Gastrocnemius medialis (tissue), 4 donors: ENCODE results near the gene KRTDAP. TPM values are rescaled to one million over a fixed set of nuclear protein-coding genes. Genes with fewer than 3 reads are reported as not detected.
"Not testable (repeated sequence)": the region's sequence is repeated elsewhere in the genome, so short reads cannot be mapped to it uniquely, and the experiment has no call there.

Experiments used
- ATAC-seq, 2 donors: fragments of 150-250 bp; one replicate each; pipeline ENCODE4 v1.9.1; 2016
- DNase-seq, 2 donors: peaks; one replicate each; pipeline ENCODE4 v3.0.0-alpha.2; 2019
- H3K27ac ChIP-seq, 4 donors: fragments of 200-600 bp; sonication (generic); 1 replicate in 1 of 4; 2 replicates in 3 of 4; pipeline ENCODE4 v1.5.1; 2016 to 2018; ENCODE audit warnings: mild to moderate bottlenecking in 2 of 4, moderate library complexity in 1 of 4
- H3K27me3 ChIP-seq, 3 donors: fragments of 200-600 bp; sonication (generic) in 2 of 3; 1 replicate in 1 of 3; 2 replicates in 2 of 3; pipeline versions ENCODE4 v1.5.1 to v1.6.0; 2016 to 2019; ENCODE audit warnings: mild to moderate bottlenecking in 1 of 3, moderate library complexity in 1 of 3
- H3K36me3 ChIP-seq, 2 donors: fragments of 200-600 bp; sonication (generic) in 1 of 2; one replicate each; pipeline ENCODE4 v1.5.1; 2017 to 2018
- H3K4me1 ChIP-seq, 2 donors: fragments of 200-600 bp; sonication (generic) in 1 of 2; one replicate each; pipeline ENCODE4 v1.5.1; 2016 to 2017; ENCODE audit warnings: mild to moderate bottlenecking in 2 of 2
- H3K4me3 ChIP-seq, 4 donors: fragments of 200-600 bp; sonication (generic) in 3 of 4; 1 replicate in 1 of 4; 2 replicates in 3 of 4; pipeline ENCODE4 v1.5.1; 2016 to 2019; ENCODE audit warnings: mild to moderate bottlenecking in 2 of 4
- H3K9me3 ChIP-seq, 3 donors: fragments of 200-600 bp; sonication (generic) in 2 of 3; 1 replicate in 1 of 3; 2 replicates in 2 of 3; pipeline ENCODE4 v1.5.1; 2016 to 2019
- CTCF ChIP-seq, 5 experiments: fragments of 450-650 bp in 3 of 5; fragments of 200-600 bp in 2 of 5; sonication (generic) in 2 of 5; IDR thresholded peaks in 4 of 5; conservative IDR thresholded peaks in 1 of 5; 1 replicate in 4 of 5; 2 replicates in 1 of 5; pipeline ENCODE4 v1.5.1; 2016 to 2019; ENCODE audit warnings: antibody characterized with exemption in 5 of 5, mild to moderate bottlenecking in 3 of 5, moderate library complexity in 3 of 5
- POLR2A ChIP-seq, 2 donors: fragments of 450-650 bp; IDR thresholded peaks; one replicate each; pipeline ENCODE4 v1.6.1; 2017; ENCODE audit warnings: antibody characterized with exemption in 2 of 2, mild to moderate bottlenecking in 2 of 2, moderate library complexity in 2 of 2
- in situ Hi-C, 4 donors: fragments of 200-750 bp; cut with MboI; loops; one replicate each; pipeline versions ENCODE4 v1.15.0 to v1.8.0; 2017; ENCODE audit warnings: low sequenced_read_pairs in 4 of 4
- intact Hi-C: fragments of 100-400 bp; cut with DNase I; formaldehyde crosslinking; loops from one replicate; pipeline ENCODE4 v1.15.1; 2023; ENCODE audit warnings: low total_unique reads
- total RNA-seq, 4 donors: library from RNA; depleted of rRNA; stranded (reverse); fragments of >200 nt; gene quantifications; one replicate each; pipeline versions ENCODE4 v1.1.0 to v1.2.3, GENCODE V29; 2016

Gene KRTDAP
- total RNA-seq, 4 donors from 2014 or later: not detected

GRCh38 chr19:35476149-35476548, 14.1 kb downstream of the KRTDAP start:
- in situ Hi-C loops: loop anchor here in 1 of 4 donors (10.0 kb wide), 1 partner anchor 121 kb away; the partner anchor contains the start of gene FFAR3
- H3K27me3 ChIP-seq: no peaks in the 10 kb centered on the region
- H3K4me3 ChIP-seq: no peak overlapping the region
- TF ChIP-seq POLR2A (IDR thresholded peaks at IDR 0.05) (no peak), CTCF (IDR thresholded peaks at IDR 0.05 in 4 of 5, conservative IDR thresholded peaks at IDR 0.05 in 1 of 5) (no peak)
- DNase-seq (no peak), ATAC-seq (no peak)
- intact Hi-C loops: no loop called here
- no peaks in the 10 kb centered on the region for H3K4me1 ChIP-seq
- no peaks in the 10 kb centered on the region for H3K36me3 ChIP-seq
- H3K9me3 ChIP-seq: no peaks in the 10 kb centered on the region
- H3K27ac ChIP-seq: no peak overlapping the region

GRCh38 chr19:35474594-35474993, 15.7 kb downstream of the KRTDAP start:
- ATAC-seq, H3K27ac ChIP-seq, H3K36me3 ChIP-seq, H3K27me3 ChIP-seq, DNase-seq, H3K4me1 ChIP-seq, intact Hi-C loops, H3K9me3 ChIP-seq, H3K4me3 ChIP-seq: not testable (repeated sequence)
- in situ Hi-C loops: loop anchor here in 1 of 4 donors (10.0 kb wide), 1 partner anchor 120 kb away; the partner anchor contains the start of gene FFAR3

GRCh38 chr19:35474104-35474503, 16.2 kb downstream of the KRTDAP start:
- H3K27me3 ChIP-seq: no peaks in the 10 kb centered on the region
- DNase-seq: no peak
- ATAC-seq: no peak
- no peak overlapping the region for H3K27ac ChIP-seq
- no peaks in the 10 kb centered on the region for H3K36me3 ChIP-seq
- H3K4me1 ChIP-seq: no peaks in the 10 kb centered on the region
- H3K4me3 ChIP-seq: no peak overlapping the region
- no peaks in the 10 kb centered on the region for H3K9me3 ChIP-seq
- in situ Hi-C loops: loop anchor here in 1 of 4 donors (10.0 kb wide), 1 partner anchor 119 kb away; the partner anchor contains the start of gene FFAR3
- intact Hi-C loops: no loop called here
- TF ChIP-seq POLR2A (IDR thresholded peaks at IDR 0.05) (no peak), CTCF (IDR thresholded peaks at IDR 0.05 in 4 of 5, conservative IDR thresholded peaks at IDR 0.05 in 1 of 5) (no peak)

GRCh38 chr19:35471946-35472345, 18.3 kb downstream of the KRTDAP start:
- Histone ChIP-seq H3K4me1 (no peaks in the 10 kb centered on the region), H3K27me3 (no peaks in the 10 kb centered on the region), H3K4me3 (no peak overlapping the region), H3K27ac (no peak overlapping the region), H3K9me3 (no peaks in the 10 kb centered on the region), H3K36me3 (no peaks in the 10 kb centered on the region)
- intact Hi-C loops: no loop called here
- in situ Hi-C loops: loop anchor here in 1 of 4 donors (10.0 kb wide), 1 partner anchor 117 kb away; the partner anchor contains the start of gene FFAR3
- TF ChIP-seq CTCF (IDR thresholded peaks at IDR 0.05 in 4 of 5, conservative IDR thresholded peaks at IDR 0.05 in 1 of 5) (no peak), POLR2A (IDR thresholded peaks at IDR 0.05) (no peak)
- DNase-seq: no peak
- no peak for ATAC-seq

- H3K36me3 ChIP-seq, H3K27ac ChIP-seq, H3K9me3 ChIP-seq, DNase-seq, H3K27me3 ChIP-seq, H3K4me3 ChIP-seq, H3K4me1 ChIP-seq, intact Hi-C loops, ATAC-seq: not testable (repeated sequence)
- in situ Hi-C loops: loop anchor here in 1 of 4 donors (10.0 kb wide), 1 partner anchor 116 kb away; the partner anchor contains the start of gene FFAR3
Observed at GRCh38 chr19:35471075-35471474, 19.2 kb downstream of the KRTDAP start.

GRCh38 chr19:35470128-35470527, 20.1 kb downstream of the KRTDAP start:
- Histone ChIP-seq H3K36me3 (no peaks in the 10 kb centered on the region), H3K4me1 (no peaks in the 10 kb centered on the region), H3K27me3 (no peaks in the 10 kb centered on the region), H3K4me3 (no peak overlapping the region), H3K27ac (no peak overlapping the region), H3K9me3 (no peaks in the 10 kb centered on the region)
- no peak for DNase-seq
- in situ Hi-C loops: loop anchor here in 1 of 4 donors (10.0 kb wide), 1 partner anchor 115 kb away; the partner anchor contains the start of gene FFAR3
- no peak for ATAC-seq
- intact Hi-C loops: no loop called here
- TF ChIP-seq CTCF (IDR thresholded peaks at IDR 0.05 in 4 of 5, conservative IDR thresholded peaks at IDR 0.05 in 1 of 5): no peak
